Measurements from ENCODE around the gene PHYKPL. TPM values are rescaled to one million over a fixed set of nuclear protein-coding genes. Genes with fewer than 3 reads are reported as not detected.

The PHYKPL gene
- total and polyA plus RNA-seq, 7 donors: 26.0 to 121 (median 47.6) TPM

DNA sequence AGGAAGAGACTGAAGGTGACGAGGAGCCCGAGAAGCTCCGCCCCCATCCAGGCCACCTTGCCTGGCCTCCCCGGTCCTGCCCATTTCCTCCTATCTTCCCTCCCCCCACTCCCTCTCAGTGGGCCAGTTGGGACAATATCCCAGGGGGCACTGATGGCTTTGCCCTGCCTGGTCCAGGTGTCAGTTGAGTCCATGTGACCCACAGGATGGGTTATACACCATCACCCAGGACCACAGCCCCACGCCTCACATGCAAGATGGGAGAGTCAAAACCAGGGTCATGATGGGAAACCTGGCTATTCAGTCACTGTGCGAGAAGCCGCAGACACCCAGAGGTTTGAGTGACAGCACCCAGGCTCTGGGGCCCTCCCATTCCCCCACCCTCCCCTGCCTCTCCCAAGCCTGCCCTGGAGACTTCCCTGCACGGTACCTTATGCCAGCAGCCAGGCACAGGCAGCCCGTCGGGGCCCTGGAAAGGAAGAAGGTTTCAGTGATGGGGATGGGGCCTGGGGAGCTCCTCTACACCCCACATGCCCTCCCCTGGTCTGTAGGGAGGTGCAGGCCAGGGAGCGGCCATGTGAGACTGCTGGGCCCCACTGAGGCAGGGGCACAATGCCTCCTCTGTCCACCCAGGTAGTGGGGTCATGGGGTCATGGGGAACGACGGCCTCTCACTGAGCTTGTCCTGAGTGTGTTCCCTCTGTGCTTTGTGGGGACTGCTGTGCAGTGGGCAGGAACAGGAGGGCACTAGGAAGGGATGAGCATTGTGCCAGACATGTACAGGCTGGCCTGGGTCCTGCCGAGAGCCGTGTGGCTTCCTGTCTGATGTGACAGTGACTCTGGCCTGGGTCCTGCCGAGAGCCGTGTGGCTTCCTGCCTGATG lies 6.3 kb upstream of the PHYKPL start:
- intact Hi-C loops (cut with DNase I): no loop called here
- no peak for DNase-seq
- Histone ChIP-seq H3K4me3 (no peak overlapping the region), H3K4me1 (no peaks in the 10 kb centered on the region), H3K9me3 (no peaks in the 10 kb centered on the region), H3K36me3 (no peaks in the 10 kb centered on the region), H3K27ac (peak overlapping the region in 1 of 4 donors; percentile 18), H3K27me3 (no peaks in the 10 kb centered on the region)
- 61 to 77% methylated on average over 17 of the region's 17 CpGs for WGBS, 2 donors
- TF ChIP-seq EP300 (IDR thresholded peaks at IDR 0.05): no peak
- TF ChIP-seq POLR2AphosphoS5 (IDR thresholded peaks at IDR 0.05): no peak
- TF ChIP-seq CTCF (IDR thresholded peaks at IDR 0.05): no peak

DNA sequence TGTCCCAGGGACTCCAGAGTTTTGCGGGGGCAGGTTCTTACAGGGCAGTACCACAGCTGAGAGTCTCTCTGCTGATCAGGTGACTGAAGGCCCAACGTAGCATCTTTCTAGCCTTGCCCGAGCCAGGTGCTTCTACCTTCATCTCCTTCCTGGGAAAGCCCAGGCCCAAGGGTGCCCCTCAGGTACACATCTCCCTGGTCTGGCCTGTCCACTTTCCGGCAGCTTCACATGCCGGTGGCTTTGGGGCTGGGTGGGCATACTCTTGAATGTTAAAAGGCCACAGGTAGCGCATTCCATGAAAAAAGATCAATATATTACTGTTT lies 5.7 kb upstream of the PHYKPL start:
- no peak for TF ChIP-seq EP300 (IDR thresholded peaks at IDR 0.05)
- no peak for TF ChIP-seq POLR2AphosphoS5 (IDR thresholded peaks at IDR 0.05)
- no peak for TF ChIP-seq CTCF (IDR thresholded peaks at IDR 0.05)
- TF ChIP-seq POLR2A (IDR thresholded peaks at IDR 0.05): no peak
- Histone ChIP-seq H3K9me3 (no peaks in the 10 kb centered on the region), H3K27ac (no peak overlapping the region), H3K4me1 (no peaks in the 10 kb centered on the region), H3K27me3 (no peaks in the 10 kb centered on the region), H3K4me3 (no peak overlapping the region), H3K36me3 (no peaks in the 10 kb centered on the region)
- no peak for DNase-seq
- WGBS, 2 donors: 93 to 95% methylated on average over 6 of the region's 6 CpGs
- intact Hi-C loops (cut with DNase I): no loop called here

DNA sequence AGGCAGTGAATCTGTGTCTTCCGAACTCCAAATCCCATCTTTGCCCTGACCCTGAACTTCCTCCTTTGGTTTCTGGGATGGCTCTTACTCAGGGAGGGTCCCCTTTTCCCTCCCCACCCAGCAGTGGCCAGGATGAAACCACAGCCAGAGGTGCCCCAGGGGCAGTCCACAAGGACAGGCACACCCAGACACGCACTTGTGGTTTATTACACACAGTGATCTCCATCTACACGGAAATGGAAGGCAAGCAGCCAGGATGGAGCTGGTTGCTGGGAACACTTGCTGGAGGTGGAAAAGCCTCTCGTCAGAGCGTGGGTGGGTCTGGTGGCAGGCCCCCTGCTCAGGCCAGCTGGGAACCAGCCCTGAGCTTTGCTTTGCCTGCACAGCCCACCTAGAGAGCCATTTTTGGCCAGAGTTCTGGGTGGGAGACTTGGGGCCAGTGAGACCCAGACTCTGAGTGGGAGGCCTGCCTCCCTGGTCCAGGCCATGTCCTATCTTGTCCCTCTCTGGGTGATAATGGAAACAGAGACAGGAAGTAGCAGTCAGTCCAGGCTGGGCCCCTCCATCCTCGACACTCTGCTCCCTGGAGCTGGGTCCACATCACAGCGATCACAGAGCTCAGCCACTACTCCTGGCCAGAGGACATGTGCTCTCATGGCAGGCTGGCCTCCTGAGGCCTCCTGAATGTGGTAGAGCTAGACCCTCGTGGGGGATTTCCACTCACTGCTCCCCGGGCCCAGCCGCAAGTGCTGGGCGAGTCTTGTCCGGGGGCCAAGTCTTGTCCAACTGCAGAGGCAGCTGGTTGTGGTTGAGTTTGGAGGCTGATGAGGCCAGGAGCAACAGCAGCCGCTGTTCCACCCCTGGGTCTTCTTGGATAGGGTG lies 5.1 kb upstream of the PHYKPL start:
- H3K36me3 ChIP-seq: no peaks in the 10 kb centered on the region
- peaks cover 0 to 6% (median 4%) of the 10 kb centered on the region in 4 donors for H3K4me1 ChIP-seq
- no peaks in the 10 kb centered on the region for H3K27me3 ChIP-seq
- H3K4me3 ChIP-seq: no peak overlapping the region
- no peaks in the 10 kb centered on the region for H3K9me3 ChIP-seq
- DNase-seq: no peak
- H3K27ac ChIP-seq: no peak overlapping the region
- 57 to 71% methylated on average over 13 of the region's 13 CpGs for WGBS, 2 donors
- no peak for TF ChIP-seq POLR2AphosphoS5 (IDR thresholded peaks at IDR 0.05)
- no peak for TF ChIP-seq POLR2A (IDR thresholded peaks at IDR 0.05)
- no peak for TF ChIP-seq EP300 (IDR thresholded peaks at IDR 0.05)
- TF ChIP-seq CTCF (IDR thresholded peaks at IDR 0.05): no peak
- intact Hi-C loops (cut with DNase I): no loop called here

DNA sequence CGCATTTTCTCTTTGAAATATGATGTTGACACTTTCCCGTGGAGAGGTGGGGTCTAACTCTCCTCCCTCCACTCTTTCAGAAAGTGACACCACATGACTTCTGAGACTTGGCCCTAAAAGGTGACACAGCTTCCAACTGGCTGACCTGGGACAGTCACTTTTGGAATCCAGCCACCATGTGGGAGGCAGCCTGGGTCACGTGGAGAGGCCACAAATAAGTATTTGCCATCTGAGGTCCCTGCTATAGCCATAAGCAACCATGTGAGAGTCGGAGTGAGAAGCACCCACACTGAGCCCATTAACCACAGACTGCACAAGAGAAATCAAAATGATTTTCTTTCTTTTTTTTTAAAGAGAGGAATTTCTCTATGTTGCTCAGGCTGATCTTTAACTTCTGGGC lies 4.1 kb upstream of the PHYKPL start:
- 23 to 50% methylated on average over 4 of the region's 4 CpGs for WGBS, 2 donors

More for the DNA sequence above, 4.1 kb upstream of the PHYKPL start:
- no peaks in the 10 kb centered on the region for H3K36me3 ChIP-seq
- no peak for DNase-seq
- no peak overlapping the region for H3K27ac ChIP-seq
- no peak overlapping the region for H3K4me3 ChIP-seq
- H3K9me3 ChIP-seq: no peaks in the 10 kb centered on the region
- H3K27me3 ChIP-seq: no peaks in the 10 kb centered on the region
- TF ChIP-seq CTCF (IDR thresholded peaks at IDR 0.05) (no peak), POLR2A (IDR thresholded peaks at IDR 0.05) (no peak), POLR2AphosphoS5 (IDR thresholded peaks at IDR 0.05) (no peak), EP300 (IDR thresholded peaks at IDR 0.05) (no peak)
- intact Hi-C loops (cut with DNase I): no loop called here
- peaks cover 0 to 8% (median 7%) of the 10 kb centered on the region in 4 donors for H3K4me1 ChIP-seq
